Nucleus accumbens (tissue), 56 donors: ENCODE data around the gene DLAT.
"Not testable (repeated sequence)": the region's sequence is repeated elsewhere in the genome, so short reads cannot be mapped to it uniquely, and the experiment has no call there.

ENCODE experiments used
- DNase-seq, 56 donors: peaks; one replicate each; lab custom pipeline; 2025; lab: John Stamatoyannopoulos, UW

DLAT gene

GRCh38 chr11:112042961-112043304 lies 17.7 kb downstream of the DLAT start:
- DNase-seq, result no peak

- DNase-seq, result peak in 2 of 56 donors; percentile 2 to 8
Observed at GRCh38 chr11:112044961-112045360, 19.8 kb downstream of the DLAT start.

- not testable (repeated sequence) for DNase-seq
Observed at GRCh38 chr11:112046647-112047046, 21.4 kb downstream of the DLAT start.

- not testable (repeated sequence) for DNase-seq
Observed at GRCh38 chr11:112048256-112048655, 23.0 kb downstream of the DLAT start.

- no peak for DNase-seq
Observed at GRCh38 chr11:112049777-112050176, 24.6 kb downstream of the DLAT start.

GRCh38 chr11:112050721-112051120 lies 25.5 kb downstream of the DLAT start:
- DNase-seq, result no peak

GRCh38 chr11:112051768-112052167 lies 26.6 kb downstream of the DLAT start:
- no peak for DNase-seq

- DNase-seq, result no peak
Observed at GRCh38 chr11:112057170-112057569, 32.0 kb downstream of the DLAT start.

GRCh38 chr11:112058103-112058502 lies 32.9 kb downstream of the DLAT start:
- DNase-seq, result no peak

GRCh38 chr11:112062923-112063322 lies 37.7 kb downstream of the DLAT start:
- no peak for DNase-seq

- peak; percentile 38 to 94 (median 76) for DNase-seq
Observed at GRCh38 chr11:112073941-112074811, 49.0 kb downstream of the DLAT start, which contains the start of the genes NKAPD1 and PIH1D2. Gene NKAPD1, plus strand, starts transcription at chr11:112074299. Its CDS starts 1,276 bp downstream, at chr11:112075575. Gene PIH1D2, minus strand, starts transcription at chr11:112074017. Its CDS starts 843 bp downstream, at chr11:112073174.

GRCh38 chr11:112082729-112083128 lies 57.5 kb downstream of the DLAT start:
- no peak for DNase-seq

GRCh38 chr11:112085822-112086421 lies 60.7 kb downstream of the DLAT start:
- peak in 15 of 56 donors; percentile 17 to 74 (median 35) for DNase-seq

GRCh38 chr11:112086422-112087191 lies 61.4 kb downstream of the DLAT start, which contains the start of the genes SDHD and TIMM8B:
Gene SDHD, plus strand, starts transcription at chr11:112086873. Its CDS starts 35 bp downstream, at chr11:112086908.
Gene TIMM8B, minus strand, starts transcription at chr11:112086756. Its CDS starts 33 bp downstream, at chr11:112086723.
- peak in 55 of 56 donors; percentile 66 to 97 (median 93) for DNase-seq

GRCh38 chr11:112087212-112087611 lies 62.0 kb downstream of the DLAT start:
- DNase-seq, result no peak

GRCh38 chr11:112095302-112095701 lies 70.1 kb downstream of the DLAT start:
- DNase-seq, result not testable (repeated sequence)

GRCh38 chr11:112096194-112096593 lies 71.0 kb downstream of the DLAT start:
- no peak for DNase-seq

GRCh38 chr11:112097734-112098528 lies 72.7 kb downstream of the DLAT start:
- DNase-seq, result no peak

GRCh38 chr11:112100462-112100861 lies 75.3 kb downstream of the DLAT start:
- no peak for DNase-seq

- DNase-seq, result no peak
Observed at GRCh38 chr11:112103446-112103845, 78.2 kb downstream of the DLAT start.
